Measurements from ENCODE around the gene SLC37A1. TPM values are rescaled to one million over a fixed set of nuclear protein-coding genes. Genes with fewer than 3 reads are reported as not detected.

SLC37A1 gene
- total RNA-seq, 3 donors from 2014 or later (not counting 1 experiment from before 2014, with no cell fraction given): 24.8 to 25.8 (median 25.3) TPM

GRCh38 chr21:42550817-42551216, 37.2 kb downstream of the SLC37A1 start:
- Mint-ChIP-seq H3K4me3 (no peak overlapping the region), H3K9me3 (no peaks in the 10 kb centered on the region), H3K36me3 (peaks cover 9% of the 10 kb centered on the region), H3K27me3 (ENCODE audit: low read depth in 2 of 2) (no peaks in the 10 kb centered on the region), H3K27ac (no peak overlapping the region), H3K4me1 (no peaks in the 10 kb centered on the region)
- no peak for TF ChIP-seq CTCF (IDR thresholded peaks at IDR 0.05)
- DNase-seq (no peak), ATAC-seq (no peak)
- Histone ChIP-seq H3K36me3 (ENCODE audit: control insufficient read depth, insufficient read depth, low read length) (peaks cover 36% of the 10 kb centered on the region), H3K4me1 (ENCODE audit: control insufficient read depth, insufficient read depth, low read length) (peaks cover 1% of the 10 kb centered on the region), H3K27me3 (ENCODE audit: control insufficient read depth, insufficient read depth, low read length) (no peaks in the 10 kb centered on the region), H3K27ac (ENCODE audit: low read length) (no peak overlapping the region), H3K9me3 (ENCODE audit: control insufficient read depth, insufficient read depth, low read length) (no peaks in the 10 kb centered on the region), H3K4me3 (ENCODE audit: low read length) (no peak overlapping the region)
- intact Hi-C loops (cut with micrococcal nuclease): no loop called here
- 94% methylated on average over 2 of the region's 3 CpGs for WGBS (ENCODE audit: insufficient coverage)

GRCh38 chr21:42552407-42553336, 39.0 kb downstream of the SLC37A1 start:
- H3K4me1 Mint-ChIP-seq: no peaks in the 10 kb centered on the region
- no peaks in the 10 kb centered on the region for H3K9me3 Mint-ChIP-seq
- TF ChIP-seq CTCF (IDR thresholded peaks at IDR 0.05): no peak
- intact Hi-C loops (cut with micrococcal nuclease): no loop called here
- no peak for ATAC-seq
- no peaks in the 10 kb centered on the region for H3K4me1 ChIP-seq (ENCODE audit: control insufficient read depth, insufficient read depth, low read length)
- no peaks in the 10 kb centered on the region for H3K27me3 Mint-ChIP-seq (ENCODE audit: low read depth in 2 of 2)
- H3K9me3 ChIP-seq (ENCODE audit: control insufficient read depth, insufficient read depth, low read length): no peaks in the 10 kb centered on the region
- H3K36me3 Mint-ChIP-seq: peaks cover 9% of the 10 kb centered on the region
- H3K4me3 Mint-ChIP-seq: no peak overlapping the region
- H3K27me3 ChIP-seq (ENCODE audit: control insufficient read depth, insufficient read depth, low read length): no peaks in the 10 kb centered on the region
- no peak overlapping the region for H3K27ac Mint-ChIP-seq
- DNase-seq: no peak
- H3K36me3 ChIP-seq (ENCODE audit: control insufficient read depth, insufficient read depth, low read length): peaks cover 29% of the 10 kb centered on the region
- H3K27ac ChIP-seq (ENCODE audit: low read length): no peak overlapping the region
- whole genome bisulfite sequencing (ENCODE audit: insufficient coverage): 97% methylated on average over 12 of the region's 13 CpGs
- H3K4me3 ChIP-seq (ENCODE audit: low read length): no peak overlapping the region

GRCh38 chr21:42553435-42553834, 39.8 kb downstream of the SLC37A1 start:
- intact Hi-C loops (cut with micrococcal nuclease): no loop called here
- peaks cover 25% of the 10 kb centered on the region for H3K36me3 ChIP-seq (ENCODE audit: control insufficient read depth, insufficient read depth, low read length)
- H3K4me3 ChIP-seq (ENCODE audit: low read length): no peak overlapping the region
- no peak overlapping the region for H3K27ac ChIP-seq (ENCODE audit: low read length)
- Mint-ChIP-seq H3K27me3 (ENCODE audit: low read depth in 2 of 2) (no peaks in the 10 kb centered on the region), H3K9me3 (no peaks in the 10 kb centered on the region), H3K36me3 (peaks cover 4% of the 10 kb centered on the region), H3K4me3 (no peak overlapping the region), H3K4me1 (no peaks in the 10 kb centered on the region), H3K27ac (no peak overlapping the region)
- 100% methylated on average over 1 of the region's 3 CpGs for WGBS (ENCODE audit: insufficient coverage)
- H3K27me3 ChIP-seq (ENCODE audit: control insufficient read depth, insufficient read depth, low read length): no peaks in the 10 kb centered on the region
- no peak for TF ChIP-seq CTCF (IDR thresholded peaks at IDR 0.05)
- ATAC-seq (no peak), DNase-seq (no peak)
- H3K4me1 ChIP-seq (ENCODE audit: control insufficient read depth, insufficient read depth, low read length): no peaks in the 10 kb centered on the region
- no peaks in the 10 kb centered on the region for H3K9me3 ChIP-seq (ENCODE audit: control insufficient read depth, insufficient read depth, low read length)
